Measurements from ENCODE around the gene ERC2. TPM values are rescaled to one million over a fixed set of nuclear protein-coding genes. Genes with fewer than 3 reads are reported as not detected.

Gene ERC2
- total RNA-seq, 1 donor from 2014 or later: under 0.01 TPM

DNA sequence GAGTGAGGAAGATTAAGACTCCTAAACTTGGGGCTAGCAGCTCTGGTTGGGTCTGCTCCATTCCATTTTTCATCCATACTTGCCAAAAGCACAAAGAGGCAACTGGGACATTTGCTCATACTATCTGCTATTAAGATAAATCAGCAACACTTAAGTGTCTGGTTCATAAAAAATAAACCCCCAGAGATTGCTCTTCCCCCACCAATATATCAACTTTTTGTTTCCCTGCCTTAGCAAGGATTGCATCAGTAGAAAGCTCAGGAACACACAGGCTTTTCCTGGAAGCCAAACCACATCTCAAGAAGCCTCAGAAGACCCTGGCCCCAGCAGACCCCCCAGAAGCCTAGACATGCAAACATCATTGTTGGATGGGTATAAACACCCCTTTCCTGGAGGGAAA, 748.8 kb downstream of the ERC2 start:
- no peak for FAIRE-seq

DNA sequence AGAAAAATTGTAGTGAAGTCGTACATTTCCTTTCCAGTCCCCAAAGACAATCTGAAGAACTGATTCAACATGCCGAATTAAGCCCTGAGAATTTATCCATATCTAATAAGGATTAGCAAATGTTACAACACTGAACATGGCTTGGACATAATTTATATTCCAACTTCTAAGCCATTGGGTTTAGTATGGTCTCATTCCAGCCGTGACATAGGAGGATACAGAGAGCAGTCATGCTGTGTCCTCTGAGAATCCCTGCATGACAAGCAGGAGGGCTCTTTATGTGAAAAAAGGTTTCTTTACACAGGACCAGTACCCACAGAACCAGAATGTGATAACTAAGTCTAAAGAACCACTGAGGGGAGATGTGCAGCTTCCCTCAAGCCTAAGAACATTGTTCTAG, 749.3 kb downstream of the ERC2 start:
- no peak for DNase-seq (ENCODE audit: low read depth)
- Histone ChIP-seq H3K36me3 (ENCODE audit: control insufficient read depth, insufficient read depth, low read length) (no peaks in the 10 kb centered on the region), H3K27me3 (ENCODE audit: control insufficient read depth, insufficient read depth, low read length) (no peaks in the 10 kb centered on the region), H3K4me3 (ENCODE audit: low read depth, low read length) (no peak overlapping the region)
- no peak for TF ChIP-seq CTCF (IDR thresholded peaks at IDR 0.05; ENCODE audit: insufficient read depth, low read length, severe bottlenecking)
- no peak for FAIRE-seq

More for the DNA sequence above, 748.8 kb downstream of the ERC2 start:
- H3K36me3 ChIP-seq (ENCODE audit: control insufficient read depth, insufficient read depth, low read length): no peaks in the 10 kb centered on the region
- no peak for TF ChIP-seq CTCF (IDR thresholded peaks at IDR 0.05; ENCODE audit: insufficient read depth, low read length, severe bottlenecking)
- H3K4me3 ChIP-seq (ENCODE audit: low read depth, low read length): no peak overlapping the region
- DNase-seq (ENCODE audit: low read depth): no peak
- no peaks in the 10 kb centered on the region for H3K27me3 ChIP-seq (ENCODE audit: control insufficient read depth, insufficient read depth, low read length)

GRCh38 chr3:55718521-55718921, 749.7 kb downstream of the ERC2 start:
- Histone ChIP-seq H3K4me3 (ENCODE audit: low read depth, low read length) (no peak overlapping the region), H3K36me3 (ENCODE audit: control insufficient read depth, insufficient read depth, low read length) (no peaks in the 10 kb centered on the region), H3K27me3 (ENCODE audit: control insufficient read depth, insufficient read depth, low read length) (no peaks in the 10 kb centered on the region)
- no peak for TF ChIP-seq CTCF (IDR thresholded peaks at IDR 0.05; ENCODE audit: insufficient read depth, low read length, severe bottlenecking)
- no peak for FAIRE-seq
- no peak for DNase-seq (ENCODE audit: low read depth)

- Histone ChIP-seq H3K27me3 (ENCODE audit: control insufficient read depth, insufficient read depth, low read length) (no peaks in the 10 kb centered on the region), H3K36me3 (ENCODE audit: control insufficient read depth, insufficient read depth, low read length) (no peaks in the 10 kb centered on the region), H3K4me3 (ENCODE audit: low read depth, low read length) (no peak overlapping the region)
- TF ChIP-seq CTCF (IDR thresholded peaks at IDR 0.05; ENCODE audit: insufficient read depth, low read length, severe bottlenecking): no peak
- no peak for FAIRE-seq
- no peak for DNase-seq (ENCODE audit: low read depth)
These were observed 750.2 kb downstream of the ERC2 start for GRCh38 chr3:55718074-55718473.

DNA sequence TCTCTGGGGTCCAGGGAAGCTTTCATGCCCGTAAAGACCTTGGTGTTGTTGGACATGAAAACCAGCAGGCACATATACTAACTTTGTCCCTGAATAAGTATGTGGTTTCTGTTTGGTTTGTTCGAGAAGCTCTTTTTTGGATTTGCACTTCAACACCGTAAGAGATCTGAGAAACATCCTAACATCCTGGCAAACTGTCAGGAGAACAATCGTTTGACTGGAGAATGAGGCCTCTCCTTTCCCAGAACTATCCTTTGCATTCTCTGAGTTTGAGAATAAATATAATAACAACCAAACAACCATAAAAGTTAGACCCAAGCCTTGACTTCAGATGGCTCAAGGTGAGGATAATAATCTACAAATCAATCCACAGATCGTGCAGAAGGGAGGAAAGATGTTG, 750.8 kb downstream of the ERC2 start:
- DNase-seq (ENCODE audit: low read depth) (no peak), FAIRE-seq (no peak)
- Histone ChIP-seq H3K4me3 (ENCODE audit: low read depth, low read length) (no peak overlapping the region), H3K36me3 (ENCODE audit: control insufficient read depth, insufficient read depth, low read length) (no peaks in the 10 kb centered on the region), H3K27me3 (ENCODE audit: control insufficient read depth, insufficient read depth, low read length) (no peaks in the 10 kb centered on the region)
- no peak for TF ChIP-seq CTCF (IDR thresholded peaks at IDR 0.05; ENCODE audit: insufficient read depth, low read length, severe bottlenecking)

- no peak for FAIRE-seq
- Histone ChIP-seq H3K27me3 (ENCODE audit: control insufficient read depth, insufficient read depth, low read length) (no peaks in the 10 kb centered on the region), H3K36me3 (ENCODE audit: control insufficient read depth, insufficient read depth, low read length) (no peaks in the 10 kb centered on the region), H3K4me3 (ENCODE audit: low read depth, low read length) (no peak overlapping the region)
- no peak for DNase-seq (ENCODE audit: low read depth)
- no peak for TF ChIP-seq CTCF (IDR thresholded peaks at IDR 0.05; ENCODE audit: insufficient read depth, low read length, severe bottlenecking)
These were observed 751.5 kb downstream of the ERC2 start for GRCh38 chr3:55716611-55717225.
